HG03103 (cell line): ENCODE measurements around the gene ASTN2.

Source experiments
- ATAC-seq: cut with Tn5 transposase; IDR thresholded peaks from one replicate; pipeline ENCODE4 v1.9.1; 2021; ENCODE audit warnings: low read depth; ENCODE audit not compliant: unreplicated experiment

Gene ASTN2

DNA sequence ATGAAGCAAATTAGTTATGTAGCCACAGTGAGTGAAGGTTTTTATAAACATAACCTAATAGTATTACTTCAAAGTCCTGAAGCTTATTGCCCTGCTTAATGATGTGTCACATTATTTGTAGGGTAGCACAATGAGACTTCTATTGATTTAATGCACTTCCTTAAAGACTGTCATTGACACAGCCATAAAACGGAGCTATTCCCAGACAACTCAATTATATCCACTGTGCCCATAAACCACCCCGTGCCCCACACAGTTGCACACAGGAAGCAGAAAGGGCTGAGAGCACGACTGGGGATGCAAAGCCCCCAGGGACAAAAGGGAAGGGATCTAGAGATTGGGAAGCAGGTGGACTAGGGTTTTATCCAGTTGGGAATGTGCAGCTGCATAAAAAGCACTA lies 690.7 kb downstream of the ASTN2 start:
- no peak for ATAC-seq

DNA sequence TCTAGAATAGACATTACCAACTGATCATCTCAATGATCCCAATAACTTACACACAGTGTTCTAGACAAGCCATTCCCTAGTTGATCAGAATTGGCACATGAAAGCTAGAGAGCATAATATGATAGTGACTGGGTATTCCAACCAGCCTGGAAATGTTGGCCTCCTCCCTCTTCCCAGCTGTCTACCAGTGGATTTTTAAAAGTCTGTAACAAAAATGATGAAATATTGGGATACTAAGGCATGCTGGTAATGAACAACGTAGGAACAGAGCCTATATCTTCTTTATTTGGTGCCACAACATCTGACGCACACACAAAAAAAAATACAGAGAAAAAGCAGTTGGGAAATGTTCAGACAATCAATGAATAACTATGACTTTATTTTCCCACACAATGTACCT lies 692.9 kb downstream of the ASTN2 start:
- ATAC-seq: no peak

DNA sequence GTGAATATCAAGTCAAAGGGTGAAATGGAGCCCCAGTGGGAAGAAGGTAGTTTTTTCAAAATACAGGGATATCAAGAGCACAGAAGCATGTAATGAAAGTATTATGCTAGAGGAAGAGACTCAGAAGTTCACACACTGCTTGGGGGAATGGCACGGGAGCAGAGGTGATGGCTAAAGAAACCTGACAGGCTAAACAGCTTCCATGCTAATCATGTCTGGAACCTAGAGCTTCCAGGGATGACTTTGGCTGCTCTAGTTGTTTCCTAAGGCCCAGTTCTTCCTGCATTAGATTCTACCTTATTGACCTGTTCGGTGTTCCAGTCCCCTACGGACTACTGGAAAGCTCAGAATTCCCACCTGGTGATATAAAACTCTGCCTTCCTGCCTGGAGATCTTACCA lies 693.4 kb downstream of the ASTN2 start:
- no peak for ATAC-seq

DNA sequence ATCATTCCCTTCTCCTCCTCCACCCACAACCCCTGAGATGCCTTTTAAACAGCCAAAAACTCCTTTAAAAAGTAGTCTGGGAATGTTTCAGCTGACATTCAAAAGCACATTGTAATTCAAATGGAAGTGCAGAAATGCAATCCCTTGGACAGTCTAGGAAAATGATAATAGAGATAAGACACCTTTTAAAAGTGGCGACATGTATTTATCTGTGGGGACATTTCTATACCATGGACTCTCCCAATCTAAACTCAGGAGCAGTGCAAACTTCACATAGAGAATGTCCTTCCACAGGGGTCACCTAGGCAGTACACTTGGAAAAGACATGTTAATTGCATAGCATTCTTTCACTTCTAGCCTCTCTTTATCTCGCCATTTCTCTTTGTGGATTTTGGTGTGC lies 694.7 kb downstream of the ASTN2 start:
- ATAC-seq: no peak

DNA sequence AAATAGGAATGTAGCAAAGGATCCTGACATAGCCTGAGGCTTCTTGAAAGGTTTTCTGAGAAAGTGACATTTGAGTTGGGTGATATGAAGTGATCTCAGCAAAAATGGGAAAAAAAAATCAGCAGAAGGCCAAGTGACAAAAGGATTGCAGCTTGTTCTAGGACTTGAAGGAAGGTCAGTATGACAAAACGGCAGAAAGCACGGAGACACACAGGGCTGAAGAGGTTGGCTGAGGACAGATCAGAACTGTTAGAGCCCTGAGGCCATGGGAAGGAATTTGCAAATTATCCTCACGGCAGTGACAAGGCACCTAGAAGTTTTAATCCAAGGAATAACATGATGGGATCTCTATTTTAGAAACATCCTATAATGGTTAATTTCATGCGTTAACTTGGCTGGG lies 696.7 kb downstream of the ASTN2 start:
- no peak for ATAC-seq

DNA sequence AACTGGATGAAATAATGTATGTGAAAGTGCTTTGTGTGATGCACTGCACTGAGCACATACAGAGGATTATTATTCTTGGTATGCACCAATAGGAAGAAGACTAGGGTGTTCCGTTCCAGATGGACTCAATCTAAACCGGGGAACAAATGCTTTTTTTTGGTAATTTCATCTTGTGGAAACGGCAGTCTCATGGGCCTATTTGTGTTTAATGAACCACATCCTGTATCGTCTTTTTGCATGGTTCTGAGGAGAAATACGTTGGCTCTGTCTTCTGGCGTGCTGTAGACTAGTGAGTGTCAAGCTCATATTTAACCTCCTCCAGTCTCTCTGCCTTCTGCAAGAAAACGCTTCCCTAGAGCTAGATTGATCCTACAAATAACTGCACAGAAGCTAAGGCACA lies 697.7 kb downstream of the ASTN2 start:
- ATAC-seq: no peak

DNA sequence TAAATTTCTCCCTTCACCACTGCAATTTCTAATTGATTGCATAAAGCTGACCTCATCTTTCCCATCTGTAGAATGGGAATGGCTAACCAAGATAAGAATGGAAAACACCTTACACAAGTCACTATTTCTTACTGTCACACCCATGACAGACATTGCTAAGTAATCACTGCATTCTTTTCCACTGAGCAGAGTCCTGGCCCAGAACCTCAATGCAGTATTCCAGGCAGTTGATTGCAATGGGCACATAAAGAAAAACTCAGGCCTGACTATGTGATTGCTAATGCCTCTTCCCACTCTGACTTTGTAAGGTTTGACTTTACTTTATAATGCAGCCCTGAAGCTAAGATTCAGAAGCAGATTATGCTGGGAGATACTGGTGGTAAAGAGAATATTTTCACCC lies 698.4 kb downstream of the ASTN2 start:
- no peak for ATAC-seq

DNA sequence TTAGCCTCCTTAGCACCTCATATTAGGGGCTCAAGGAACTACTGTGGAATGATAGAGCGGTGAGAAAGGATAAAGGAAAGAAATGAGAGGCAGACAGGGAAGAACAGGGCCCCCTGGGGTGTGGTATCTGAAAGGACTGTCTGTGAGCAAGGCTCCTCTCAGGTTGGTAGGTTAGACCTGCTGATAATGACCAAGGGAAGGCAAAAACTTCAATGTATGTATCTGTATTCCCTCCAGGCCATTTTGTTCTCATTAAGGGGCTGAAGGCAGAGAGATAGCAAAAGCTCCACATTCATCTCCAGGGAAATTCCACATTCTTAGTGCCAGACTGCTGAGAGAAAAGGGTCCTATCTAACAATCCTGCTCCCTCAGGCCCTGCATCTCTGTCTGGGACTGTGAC lies 699.1 kb downstream of the ASTN2 start:
- ATAC-seq: no peak

DNA sequence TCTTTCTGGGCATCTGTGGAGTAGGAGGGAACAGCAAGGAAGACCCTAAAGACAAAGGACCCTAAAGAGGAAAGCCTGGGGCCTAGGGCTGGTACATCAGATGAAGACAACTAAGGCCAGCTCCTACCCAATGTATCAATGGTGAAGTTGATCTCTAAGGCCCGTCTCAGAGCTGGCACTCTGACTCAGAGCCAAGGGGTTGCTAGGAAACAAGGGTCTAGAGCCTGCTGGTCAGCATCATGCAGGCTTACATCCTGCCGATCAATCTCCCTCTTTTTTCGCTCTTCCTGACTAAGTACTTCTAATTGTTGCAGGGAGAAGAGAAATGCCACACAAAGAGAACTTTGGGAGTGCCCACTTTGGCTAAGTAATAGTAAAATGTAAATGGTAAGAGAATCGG lies 701.6 kb downstream of the ASTN2 start:
- ATAC-seq: no peak

DNA sequence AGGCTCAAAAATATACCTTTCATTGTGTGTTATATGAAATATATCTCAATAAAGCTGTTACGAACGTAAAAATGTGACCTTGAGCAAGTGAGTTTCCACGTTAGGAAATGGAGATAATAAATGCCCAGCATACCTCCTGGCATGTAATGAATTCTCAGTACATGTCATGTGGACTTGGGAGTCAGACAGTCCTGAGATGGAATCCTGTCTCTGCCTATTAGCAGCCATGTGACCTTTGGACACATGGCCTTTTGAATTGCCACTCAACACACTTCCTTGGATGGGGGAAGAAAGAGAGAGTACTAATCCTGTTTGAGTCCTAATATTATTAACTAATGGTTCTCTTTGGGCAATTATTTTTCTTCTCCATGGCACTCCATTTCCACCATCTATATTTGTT lies 702.1 kb downstream of the ASTN2 start:
- no peak for ATAC-seq

DNA sequence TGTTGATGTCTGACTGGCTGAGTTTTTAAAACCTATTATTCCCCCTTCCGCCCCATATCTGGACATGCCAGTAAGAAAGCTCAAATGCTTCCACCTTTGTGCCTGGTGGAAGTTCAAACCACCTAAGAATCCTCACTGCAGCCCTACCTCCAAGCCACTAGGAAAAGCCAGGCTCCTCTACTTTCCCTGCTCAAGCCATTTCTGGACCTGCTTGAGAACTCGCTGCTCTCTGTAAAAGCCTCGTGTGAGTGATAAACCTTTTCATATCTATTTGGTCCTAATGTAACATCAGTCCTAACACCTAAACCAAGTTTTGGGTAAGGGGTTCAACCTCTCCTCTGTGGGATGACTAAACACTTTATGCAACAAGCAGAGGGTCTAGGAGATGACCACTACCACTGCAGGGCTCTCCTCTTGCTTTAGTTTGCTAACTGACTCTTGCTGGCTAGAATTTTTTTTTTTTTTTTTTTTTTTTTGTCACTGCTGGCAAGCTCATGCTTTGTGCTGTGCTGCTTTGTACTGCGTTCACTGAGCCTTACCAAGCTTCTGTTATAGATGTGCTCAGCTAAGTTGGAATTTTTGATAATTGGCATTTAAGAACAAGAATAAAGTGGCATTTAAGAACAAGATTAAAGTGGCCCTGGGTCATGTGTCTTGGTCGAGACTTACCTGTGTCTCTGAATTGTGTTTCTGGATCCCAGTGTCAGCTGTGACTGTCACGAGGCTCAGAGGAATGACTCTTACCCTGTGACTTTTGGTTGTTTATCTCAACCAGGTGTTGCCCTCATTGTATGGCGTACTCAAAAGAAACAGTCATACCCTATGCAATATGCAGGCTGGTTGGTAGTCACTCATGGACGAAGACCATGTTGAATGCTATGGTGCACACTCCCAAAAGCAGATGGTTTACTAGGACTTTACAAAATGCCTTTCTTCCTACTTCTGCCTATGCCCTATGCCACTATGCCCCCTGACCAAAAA lies 708.3 kb downstream of the ASTN2 start:
- ATAC-seq: no peak

DNA sequence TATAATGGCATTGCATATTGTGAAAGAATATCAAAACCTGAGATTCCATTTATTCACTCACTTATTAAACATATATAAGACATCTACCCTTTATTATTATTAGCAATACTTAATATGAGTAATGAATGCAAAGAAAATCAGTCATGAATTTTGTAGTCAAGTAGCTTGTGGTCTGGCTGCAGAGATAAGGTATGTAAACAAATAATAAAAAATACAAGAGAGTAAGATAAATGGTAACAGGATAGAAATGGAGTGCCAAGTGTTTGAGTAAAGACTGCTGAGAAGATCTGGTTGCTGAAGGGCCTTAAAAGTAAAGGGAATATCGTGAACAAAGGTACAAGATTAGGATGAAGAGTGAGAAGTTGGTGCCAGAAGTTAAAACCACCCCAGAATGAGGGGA lies 709.3 kb downstream of the ASTN2 start:
- no peak for ATAC-seq

DNA sequence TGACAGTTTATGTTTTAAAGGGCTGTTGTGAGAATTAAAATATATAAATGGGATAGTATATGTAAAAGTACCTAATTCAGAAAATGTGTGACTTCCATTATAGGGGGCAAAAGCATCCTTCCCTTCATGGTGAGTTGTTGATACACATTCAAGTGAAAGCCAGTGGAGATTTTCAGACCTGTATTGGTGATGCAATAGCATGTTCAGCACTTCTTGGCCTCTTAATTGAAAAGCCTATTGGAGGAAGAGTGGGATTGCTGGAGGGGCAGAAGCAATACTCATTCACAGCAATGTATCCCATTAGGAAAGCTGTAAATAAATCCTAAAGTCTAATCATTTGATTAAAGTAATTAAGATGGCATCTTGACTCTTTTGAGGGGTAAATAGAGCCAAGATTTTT lies 710.4 kb downstream of the ASTN2 start:
- no peak for ATAC-seq

DNA sequence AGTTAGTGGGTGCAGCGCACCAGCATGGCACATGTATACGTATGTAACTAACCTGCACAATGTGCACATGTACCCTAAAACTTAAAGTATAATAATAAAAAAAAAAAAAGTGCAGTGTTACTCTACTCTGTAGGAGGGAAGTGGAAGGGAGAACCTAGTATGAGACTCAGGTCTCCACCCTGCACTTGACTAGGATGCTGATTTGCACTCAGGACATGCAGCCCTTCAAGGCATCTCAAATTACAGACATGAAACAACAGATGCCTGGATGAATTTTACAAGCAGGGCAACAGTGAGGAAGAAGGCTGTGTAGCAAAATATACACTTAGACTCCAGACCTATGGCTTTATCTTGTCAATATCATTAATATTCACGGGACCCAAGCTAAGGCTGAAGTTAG lies 711.2 kb downstream of the ASTN2 start:
- ATAC-seq: no peak

DNA sequence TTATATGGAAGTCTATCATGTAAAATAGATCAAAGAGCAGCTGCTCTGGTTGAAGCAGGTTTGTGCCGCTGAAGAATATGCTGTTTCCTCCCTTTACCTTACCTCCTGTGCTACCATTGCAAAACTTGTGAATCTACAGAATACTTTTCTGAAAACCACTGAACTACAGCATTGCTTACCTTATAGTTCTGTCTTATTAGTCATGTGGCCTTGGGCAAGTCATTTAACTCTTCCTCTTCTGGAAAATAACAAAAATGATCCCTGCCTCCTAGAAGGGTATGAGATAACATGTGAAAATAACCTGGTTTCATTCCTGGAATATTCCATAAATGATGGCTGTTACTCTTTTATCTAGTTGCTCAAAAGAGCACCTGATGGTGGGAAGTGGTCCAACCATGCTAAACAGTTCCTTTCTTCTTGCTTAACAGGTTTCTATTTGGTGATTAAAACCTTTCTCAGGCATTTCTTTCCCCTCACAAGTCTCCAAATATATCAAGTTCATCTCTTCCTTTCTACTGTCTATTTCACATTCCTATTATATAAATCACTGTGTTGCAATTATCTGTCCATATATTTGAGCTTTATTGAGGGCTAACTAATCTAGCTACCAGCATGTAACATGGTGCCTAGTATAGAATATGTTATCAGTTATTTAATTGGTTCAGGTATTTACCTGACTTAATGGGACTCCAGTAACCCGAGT lies 712.8 kb downstream of the ASTN2 start:
- ATAC-seq: no peak

DNA sequence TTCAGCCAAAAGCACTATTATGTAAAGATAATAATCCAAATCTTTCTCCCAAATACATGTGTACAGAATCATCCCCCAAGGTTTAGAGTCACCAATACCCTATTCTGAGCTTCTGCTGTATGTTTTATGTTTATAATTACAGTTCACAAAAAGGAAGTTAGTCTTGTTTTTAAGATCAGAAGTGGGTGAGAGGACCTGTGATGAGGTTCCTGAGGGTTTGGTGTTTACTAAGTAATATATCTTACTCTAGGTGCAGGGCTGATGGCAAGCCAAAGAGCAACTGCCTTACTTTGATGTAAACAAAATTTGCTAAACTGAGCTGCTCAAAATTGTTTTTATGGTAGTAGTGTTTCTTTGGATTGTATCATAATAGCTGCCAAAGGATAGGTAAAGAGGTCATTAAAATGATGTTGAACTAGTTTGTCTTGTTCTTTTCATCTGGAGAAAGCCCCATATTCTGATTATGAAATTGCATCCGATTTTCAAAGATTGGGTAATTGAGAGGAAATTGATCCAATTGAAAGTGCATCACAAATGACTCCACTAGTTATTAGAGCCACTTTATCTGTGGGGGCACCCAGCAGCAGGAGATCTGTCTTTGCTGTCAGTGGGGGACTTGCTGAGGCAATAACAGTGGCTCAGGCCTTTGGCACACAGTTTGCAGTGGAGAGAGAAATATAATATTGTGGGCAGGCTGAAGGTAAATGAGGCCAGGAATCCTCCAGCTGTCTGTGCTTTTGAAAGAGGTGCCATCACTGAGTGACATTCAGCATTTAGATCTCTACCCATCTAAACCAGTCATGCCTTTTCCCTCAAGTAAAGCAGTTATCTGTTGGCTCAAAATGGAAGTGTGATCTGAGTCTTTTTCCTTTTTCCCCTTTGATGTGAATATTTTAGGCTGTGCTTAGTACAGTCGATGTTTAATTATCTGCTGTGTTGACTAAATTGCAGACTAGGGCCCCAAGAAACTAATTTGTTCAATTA lies 713.7 kb downstream of the ASTN2 start:
- ATAC-seq: no peak

DNA sequence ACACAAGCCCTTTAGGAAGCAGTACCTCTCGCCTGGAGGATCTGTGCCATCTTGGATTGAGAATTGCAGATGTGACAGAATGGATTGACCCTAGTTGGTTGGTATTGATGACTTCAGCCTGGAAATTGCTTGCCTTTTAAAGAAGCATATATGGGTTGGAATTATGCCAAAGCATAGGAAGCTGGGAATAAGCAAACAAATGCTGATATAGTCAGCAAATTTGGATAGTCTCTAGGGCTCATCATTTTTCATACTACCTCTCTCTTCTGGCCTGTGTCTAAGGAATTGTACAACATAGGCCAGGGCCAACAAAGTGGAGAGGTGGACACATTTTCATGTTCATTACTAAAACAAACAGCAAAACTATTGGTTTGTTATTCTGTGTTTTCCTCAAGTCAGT lies 714.6 kb downstream of the ASTN2 start:
- no peak for ATAC-seq

DNA sequence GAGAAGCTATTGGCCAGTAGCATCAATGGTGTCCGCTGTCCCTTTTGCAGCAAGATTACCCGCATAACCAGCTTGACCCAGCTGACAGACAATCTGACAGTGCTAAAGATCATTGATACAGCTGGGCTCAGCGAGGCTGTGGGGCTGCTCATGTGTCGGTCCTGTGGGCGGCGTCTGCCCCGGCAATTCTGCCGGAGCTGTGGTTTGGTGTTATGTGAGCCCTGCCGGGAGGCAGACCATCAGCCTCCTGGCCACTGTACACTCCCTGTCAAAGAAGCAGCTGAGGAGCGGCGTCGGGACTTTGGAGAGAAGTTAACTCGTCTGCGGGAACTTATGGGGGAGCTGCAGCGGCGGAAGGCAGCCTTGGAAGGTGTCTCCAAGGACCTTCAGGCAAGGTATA lies 717.0 kb downstream of the ASTN2 start:
- ATAC-seq: no peak

DNA sequence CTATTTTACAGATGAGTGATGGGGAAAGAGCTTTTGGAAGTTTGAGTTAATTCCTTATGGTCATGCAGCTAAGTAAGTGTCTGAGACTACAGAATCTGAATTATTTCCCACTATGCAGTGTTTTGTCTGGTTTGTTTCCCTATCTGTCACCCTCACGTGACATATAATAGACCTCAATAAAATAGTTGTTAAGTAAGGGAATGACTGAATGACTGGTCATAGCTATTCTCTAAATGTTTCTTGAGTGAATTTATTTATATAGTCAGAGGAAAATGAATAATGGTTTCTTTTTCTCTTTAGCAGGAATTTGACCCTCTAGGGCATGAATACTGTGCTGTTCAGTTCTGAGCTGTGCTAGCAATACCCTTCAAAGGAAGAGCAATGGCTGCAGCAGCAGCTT lies 717.5 kb downstream of the ASTN2 start:
- no peak for ATAC-seq

DNA sequence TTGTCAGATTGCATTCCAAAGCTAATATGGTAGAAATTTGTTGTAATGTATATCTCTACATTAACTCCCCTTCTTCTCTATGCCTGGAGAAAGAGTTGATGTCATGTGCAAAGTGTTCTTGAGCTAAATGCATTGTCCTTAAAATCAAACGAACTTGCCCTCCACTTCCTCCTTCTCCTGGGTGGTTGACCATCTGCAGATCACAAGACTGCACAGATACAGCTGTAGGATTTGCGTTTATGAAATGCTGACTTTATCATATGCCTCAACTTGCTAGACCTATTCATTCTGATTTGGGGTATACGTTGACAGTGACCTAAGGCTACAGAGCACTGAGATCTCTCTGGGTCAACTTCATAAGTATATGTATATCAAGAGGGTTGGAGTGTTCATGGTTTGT lies 719.4 kb downstream of the ASTN2 start:
- no peak for ATAC-seq

DNA sequence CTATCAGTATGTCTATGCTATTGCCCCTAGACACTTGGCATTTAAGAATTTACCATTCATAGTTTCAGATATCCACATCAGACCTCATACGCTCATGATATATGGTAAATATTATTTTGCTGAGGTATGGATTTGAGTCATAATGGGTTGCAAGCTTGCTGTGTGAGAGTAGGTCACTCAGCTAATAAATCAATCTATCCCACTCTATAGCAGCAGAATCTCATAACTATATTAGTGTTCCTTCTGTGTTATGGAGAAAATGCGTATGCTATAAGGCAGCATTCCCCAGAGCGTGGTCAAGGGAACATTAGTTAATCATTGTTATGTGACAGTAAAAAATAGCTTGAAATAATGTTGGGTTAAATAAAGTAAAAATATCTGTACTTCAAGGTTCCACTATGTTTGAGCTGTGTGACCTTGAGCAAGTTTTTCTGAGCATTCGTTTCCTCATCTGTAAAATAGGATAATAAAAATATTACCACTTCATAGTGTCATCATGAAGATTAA lies 720.0 kb downstream of the ASTN2 start:
- ATAC-seq: no peak
